ENCODE data around the gene SAMD13.

DNA sequence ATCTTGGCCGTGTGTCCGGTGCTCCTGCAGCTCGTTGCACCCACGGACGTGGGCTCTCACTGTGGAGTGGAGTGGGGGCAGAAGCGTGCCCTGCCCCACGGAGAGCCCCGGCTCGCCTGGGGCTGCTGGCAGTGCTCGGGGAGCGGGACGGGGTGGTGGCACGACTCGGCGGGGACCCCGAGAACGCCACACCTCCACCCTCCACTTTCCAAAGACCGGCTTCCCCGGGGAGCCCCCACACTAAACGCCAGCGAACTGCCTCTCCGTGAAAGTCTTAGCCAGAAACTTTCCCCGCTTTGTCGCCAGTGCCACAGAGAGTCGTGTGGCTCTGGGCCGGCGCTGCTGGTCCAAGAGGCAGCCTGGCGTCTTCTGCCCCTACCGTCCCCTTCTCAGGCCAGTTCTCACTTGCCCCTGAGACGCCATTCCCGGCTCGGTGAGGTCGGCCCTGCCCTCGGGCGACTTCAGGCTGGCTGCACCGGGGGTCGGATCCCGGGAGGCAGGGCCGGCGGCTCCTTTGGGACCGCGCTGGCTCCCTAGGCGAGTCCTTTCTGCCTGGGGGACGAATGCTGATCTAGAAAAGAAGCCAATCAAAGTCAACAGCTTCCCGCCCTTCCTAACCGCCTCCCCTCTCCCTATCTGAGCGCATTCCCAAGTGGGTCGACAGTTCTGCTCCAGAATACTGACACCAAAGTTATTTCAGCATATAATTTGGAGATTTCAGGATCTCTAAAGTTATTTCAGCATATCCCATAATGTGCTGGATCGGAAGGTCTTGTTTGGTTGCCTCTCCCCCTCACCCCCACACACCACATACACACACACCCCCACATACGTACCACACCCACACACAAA lies 2.6 kb upstream of the SAMD13 start:
- TF ChIP-seq, protein P1, sequence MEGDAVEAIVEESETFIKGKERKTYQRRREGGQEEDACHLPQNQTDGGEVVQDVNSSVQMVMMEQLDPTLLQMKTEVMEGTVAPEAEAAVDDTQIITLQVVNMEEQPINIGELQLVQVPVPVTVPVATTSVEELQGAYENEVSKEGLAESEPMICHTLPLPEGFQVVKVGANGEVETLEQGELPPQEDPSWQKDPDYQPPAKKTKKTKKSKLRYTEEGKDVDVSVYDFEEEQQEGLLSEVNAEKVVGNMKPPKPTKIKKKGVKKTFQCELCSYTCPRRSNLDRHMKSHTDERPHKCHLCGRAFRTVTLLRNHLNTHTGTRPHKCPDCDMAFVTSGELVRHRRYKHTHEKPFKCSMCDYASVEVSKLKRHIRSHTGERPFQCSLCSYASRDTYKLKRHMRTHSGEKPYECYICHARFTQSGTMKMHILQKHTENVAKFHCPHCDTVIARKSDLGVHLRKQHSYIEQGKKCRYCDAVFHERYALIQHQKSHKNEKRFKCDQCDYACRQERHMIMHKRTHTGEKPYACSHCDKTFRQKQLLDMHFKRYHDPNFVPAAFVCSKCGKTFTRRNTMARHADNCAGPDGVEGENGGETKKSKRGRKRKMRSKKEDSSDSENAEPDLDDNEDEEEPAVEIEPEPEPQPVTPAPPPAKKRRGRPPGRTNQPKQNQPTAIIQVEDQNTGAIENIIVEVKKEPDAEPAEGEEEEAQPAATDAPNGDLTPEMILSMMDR (conservative IDR thresholded peaks at IDR 0.05; ENCODE audit: low read depth, low read length) = no peak
- TF ChIP-seq RFX5 (IDR thresholded peaks at IDR 0.05; ENCODE audit: low read depth, low read length) = no peak
